GM21526 (cell line): ENCODE data around the gene CRISPLD2.

Source experiments
- ATAC-seq: cut with Tn5 transposase; IDR thresholded peaks from one replicate; pipeline ENCODE4 v1.9.1; 2021; ENCODE audit warnings: moderate library complexity; ENCODE audit not compliant: unreplicated experiment, low FRiP score

Gene CRISPLD2

GRCh38 chr16:84899414-84899813, 79.6 kb downstream of the CRISPLD2 start:
- no peak for ATAC-seq

DNA sequence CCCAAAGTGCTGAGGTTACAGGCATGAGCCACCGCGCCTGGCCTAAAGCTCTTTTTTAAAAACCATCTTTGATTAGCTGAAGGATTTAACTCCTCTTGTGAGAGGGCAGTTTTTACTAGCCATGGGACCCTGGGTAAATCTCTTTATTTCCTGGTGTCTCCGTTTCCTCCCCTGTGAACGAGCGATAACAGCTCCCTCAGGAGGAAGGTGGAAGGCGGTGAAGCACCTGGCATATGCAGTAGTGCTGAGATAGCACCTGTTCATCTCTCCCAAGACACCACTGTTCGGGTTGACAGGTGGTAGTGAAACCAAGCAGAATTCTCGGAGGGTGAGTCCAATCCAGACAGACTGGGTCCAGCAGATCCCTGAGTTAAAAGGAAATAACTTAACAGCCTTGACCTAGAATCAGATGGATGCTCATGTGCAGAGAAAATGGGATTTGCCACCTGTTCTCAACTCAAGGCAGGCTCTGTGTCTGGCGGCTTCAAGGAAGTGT, 86.2 kb downstream of the CRISPLD2 start:
- ATAC-seq = no peak

GRCh38 chr16:84907051-84907450, 87.3 kb downstream of the CRISPLD2 start:
- ATAC-seq = no peak

DNA sequence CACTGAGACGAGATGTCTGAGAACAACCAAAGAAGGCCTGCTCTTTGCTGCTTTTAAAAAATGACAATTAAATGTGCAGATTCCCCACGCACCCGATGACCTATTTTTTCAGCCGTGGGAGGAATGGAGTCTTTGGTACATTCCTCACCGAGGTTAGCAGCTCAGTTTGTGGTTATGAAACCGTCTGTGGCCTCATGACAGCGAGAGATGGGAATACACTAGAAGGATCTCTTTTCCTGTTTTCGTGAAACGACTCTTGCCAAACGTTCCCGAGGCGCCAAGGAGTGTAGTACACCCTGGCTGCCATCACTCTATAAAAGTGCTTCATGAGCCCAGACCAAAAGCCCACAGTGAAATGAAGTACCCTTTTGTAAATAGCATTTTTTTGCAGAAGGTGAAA, 87.8 kb downstream of the CRISPLD2 start:
- ATAC-seq = no peak

DNA sequence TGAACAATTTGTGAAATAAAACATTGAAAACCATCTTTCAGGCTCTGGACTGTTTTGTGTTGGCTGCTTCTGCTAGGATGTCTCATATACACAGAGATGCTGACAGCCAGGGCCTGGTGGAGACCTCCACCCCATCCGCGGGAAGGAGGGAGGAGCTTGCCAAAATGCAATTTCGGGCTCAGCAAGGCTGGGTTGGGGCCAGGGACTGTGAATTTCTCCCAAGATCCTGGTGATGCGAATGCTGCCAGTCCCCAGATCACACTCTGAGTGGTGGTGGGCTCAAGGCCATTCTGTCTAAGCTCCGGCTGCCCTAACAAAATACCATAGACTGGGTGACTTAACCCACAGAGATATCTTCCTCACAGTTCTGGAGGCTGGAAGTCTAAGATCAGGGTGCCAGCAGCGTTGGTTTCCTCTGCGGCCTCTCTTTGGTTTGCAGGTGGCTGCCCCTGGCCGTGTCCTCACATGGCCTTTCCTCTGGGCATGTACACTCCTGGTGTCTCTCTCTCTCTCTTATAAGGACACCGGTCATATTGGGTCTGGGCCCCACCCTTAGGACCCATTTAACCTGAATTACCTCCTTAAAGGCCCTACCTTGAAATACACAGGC, 89.8 kb downstream of the CRISPLD2 start:
- ATAC-seq = no peak

GRCh38 chr16:84911486-84912216, 91.9 kb downstream of the CRISPLD2 start:
- no peak for ATAC-seq

DNA sequence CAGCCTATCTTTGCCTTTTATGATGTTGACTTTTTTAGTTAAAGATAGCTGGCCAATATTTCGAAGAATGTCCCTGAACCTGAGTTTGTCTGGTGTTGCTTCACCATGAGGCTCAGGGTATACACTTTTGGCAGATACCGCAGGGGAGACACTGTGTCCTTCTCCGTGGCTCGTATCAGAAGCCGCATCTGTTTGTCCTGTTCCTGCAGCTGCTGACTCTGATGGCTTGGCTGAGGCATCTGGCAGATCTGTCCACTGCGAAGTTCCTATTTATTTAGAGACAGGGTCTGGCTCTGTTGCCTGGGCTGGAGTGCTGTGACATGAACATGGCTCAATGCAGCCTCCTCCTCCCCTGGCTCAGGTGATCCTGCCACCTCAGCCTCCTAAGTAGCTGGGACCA, 93.5 kb downstream of the CRISPLD2 start:
- ATAC-seq = no peak

DNA sequence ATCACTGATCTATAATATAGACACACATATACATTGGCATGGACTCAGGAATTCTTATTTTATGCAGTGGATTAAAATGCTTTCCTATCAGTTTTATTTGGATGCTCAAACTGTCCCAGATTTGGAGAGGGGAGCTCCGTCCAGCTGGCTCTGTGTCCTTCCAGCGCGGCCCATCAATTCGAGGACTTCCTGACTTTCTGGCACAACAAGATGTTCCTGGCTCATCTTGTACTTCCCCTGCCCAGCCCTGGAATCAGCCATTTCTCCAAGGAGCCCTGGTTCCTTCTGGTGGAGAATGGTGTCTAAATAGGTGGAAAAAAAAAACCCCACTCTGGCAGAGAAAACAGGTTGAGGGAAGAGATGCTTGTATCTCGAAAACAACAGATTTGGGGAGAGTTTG, 94.5 kb downstream of the CRISPLD2 start:
- ATAC-seq = no peak

DNA sequence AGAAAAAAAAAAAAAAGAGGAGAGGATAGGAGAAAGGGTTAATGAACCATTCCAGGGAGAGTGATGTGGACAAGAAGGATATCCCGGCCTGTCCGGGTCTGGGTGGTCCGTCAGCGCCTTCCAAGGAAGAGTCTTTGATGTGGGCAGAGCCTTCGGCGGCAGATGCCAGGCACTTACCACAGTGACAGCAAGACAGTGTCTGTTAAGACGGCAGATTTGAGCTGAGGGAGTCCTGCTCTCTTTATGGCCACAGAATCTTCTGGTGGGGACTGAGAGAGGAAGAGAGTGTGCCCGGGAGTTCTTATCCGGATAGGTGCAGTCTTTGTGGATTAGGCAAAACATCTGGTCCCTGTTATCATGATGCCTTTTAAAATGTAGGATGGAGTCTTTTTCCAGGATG, 96.4 kb downstream of the CRISPLD2 start:
- no peak for ATAC-seq

- no peak for ATAC-seq
These were observed 97.1 kb downstream of the CRISPLD2 start for GRCh38 chr16:84916850-84917249.

DNA sequence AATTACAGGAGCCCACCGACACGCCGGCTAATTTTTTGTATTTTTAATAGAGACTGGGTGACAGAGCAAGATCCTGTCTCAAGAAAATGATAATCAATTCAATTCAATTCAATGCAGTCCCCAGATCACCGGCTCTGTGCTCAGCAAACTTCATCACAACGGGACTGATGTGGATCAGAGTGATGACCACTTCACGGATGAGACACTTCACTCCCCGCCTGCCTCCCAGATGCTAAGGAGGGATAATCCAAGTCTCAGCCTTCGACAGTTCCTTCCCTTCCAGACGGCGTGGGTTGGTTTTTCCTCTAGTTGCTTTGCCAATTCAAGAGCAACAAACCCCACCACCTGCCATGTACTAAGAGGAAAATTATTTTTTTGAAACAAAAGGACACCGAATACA, 97.7 kb downstream of the CRISPLD2 start:
- ATAC-seq = no peak

GRCh38 chr16:84918006-84918909, 98.5 kb downstream of the CRISPLD2 start:
- no peak for ATAC-seq

GRCh38 chr16:84919269-84919668, 99.5 kb downstream of the CRISPLD2 start:
- ATAC-seq = no peak

DNA sequence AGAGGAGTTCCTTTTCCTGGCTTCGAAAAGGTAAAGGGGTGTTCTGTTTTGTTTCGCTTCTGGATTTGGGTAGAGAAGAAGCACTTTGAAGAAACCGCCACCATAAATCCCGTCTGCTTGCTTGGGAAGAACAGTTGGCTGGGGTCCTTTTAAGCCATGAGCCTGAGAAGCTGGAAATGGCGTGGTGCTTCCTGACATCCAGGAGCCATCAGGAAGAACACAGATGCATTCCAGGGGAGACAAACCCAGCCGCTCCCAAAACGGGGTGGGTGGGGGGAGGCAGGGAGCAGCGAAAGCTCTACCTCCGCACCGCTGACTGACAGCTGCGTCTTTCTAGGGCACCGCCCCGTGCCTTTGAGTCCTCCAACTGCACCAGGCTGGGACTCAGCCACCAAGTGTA, 99.9 kb downstream of the CRISPLD2 start:
- no peak for ATAC-seq

- ATAC-seq = no peak
These were observed 100.5 kb downstream of the CRISPLD2 start for GRCh38 chr16:84920333-84920732.

DNA sequence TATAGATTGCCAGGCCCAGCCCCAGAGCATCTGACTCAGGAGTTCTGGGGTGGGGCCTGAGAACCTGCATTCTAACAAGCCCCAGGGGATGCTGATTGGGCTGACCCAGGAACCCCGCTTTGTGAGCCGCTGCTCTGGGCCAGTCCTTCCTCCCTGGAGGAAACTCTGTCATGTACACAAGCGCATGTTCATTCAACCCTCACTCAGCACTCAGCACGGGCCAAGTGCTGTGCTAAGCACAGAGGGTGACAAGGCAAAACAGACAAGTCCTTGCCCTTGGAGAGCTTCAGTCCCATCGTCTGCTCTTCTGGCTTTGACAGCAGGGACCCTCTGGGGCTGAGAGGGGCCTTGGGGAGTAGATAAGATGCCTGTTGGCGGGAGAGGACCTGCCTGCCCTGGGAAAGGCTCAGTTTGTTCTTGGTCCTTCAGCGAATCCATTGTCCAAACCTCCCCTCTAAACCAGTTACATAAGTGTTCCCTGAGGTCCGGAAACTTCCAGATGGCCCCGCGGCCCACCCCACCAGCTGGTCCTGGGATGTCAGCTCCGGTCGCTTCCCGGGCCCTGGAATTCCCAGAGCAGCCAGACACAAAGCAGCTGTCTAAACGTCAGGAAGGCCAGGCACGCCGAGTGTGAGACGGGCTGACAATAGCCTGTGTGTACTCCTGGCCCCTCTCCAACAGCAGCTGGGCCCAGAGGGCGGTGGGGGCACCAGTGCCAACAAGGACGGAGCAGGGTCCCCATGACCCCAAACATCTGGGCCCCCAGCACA, 102.8 kb downstream of the CRISPLD2 start:
- no peak for ATAC-seq

DNA sequence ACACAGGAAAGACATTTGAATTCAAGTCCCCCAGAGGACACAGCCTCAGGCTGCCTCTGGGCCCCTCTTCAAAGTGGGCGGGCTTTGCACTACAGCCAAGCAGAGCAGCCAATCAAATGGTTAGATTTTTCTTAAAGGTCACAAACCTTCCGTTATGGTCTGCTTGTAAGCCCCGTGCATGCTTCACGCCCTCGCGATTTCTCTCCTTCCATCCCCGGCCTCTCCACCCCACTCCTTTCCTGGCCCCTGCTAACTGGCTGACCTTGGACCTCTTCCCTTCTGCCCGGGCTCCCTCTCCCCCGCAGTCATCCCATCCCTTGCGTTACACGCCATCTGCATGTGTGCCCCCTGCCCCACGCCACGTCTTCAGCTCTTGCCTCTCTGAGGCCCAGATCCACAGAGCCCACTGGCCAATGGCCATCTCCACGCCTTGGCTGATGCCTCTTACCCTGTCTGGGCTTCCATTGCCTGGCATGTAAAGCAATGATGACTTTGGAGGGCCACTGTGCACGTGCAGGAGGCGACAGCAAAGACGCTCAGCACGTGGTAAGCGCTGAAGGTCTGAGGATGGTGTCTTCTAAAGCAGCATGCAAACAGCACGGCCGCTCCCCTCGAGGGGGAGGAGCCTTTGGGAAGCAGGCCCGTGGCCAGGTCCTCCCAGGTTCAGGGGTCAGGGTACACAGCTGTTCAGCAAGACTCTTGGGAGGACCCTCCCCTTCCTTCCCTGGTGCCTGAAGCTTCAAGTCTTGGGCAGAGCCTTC, 104.7 kb downstream of the CRISPLD2 start:
- ATAC-seq = no peak

DNA sequence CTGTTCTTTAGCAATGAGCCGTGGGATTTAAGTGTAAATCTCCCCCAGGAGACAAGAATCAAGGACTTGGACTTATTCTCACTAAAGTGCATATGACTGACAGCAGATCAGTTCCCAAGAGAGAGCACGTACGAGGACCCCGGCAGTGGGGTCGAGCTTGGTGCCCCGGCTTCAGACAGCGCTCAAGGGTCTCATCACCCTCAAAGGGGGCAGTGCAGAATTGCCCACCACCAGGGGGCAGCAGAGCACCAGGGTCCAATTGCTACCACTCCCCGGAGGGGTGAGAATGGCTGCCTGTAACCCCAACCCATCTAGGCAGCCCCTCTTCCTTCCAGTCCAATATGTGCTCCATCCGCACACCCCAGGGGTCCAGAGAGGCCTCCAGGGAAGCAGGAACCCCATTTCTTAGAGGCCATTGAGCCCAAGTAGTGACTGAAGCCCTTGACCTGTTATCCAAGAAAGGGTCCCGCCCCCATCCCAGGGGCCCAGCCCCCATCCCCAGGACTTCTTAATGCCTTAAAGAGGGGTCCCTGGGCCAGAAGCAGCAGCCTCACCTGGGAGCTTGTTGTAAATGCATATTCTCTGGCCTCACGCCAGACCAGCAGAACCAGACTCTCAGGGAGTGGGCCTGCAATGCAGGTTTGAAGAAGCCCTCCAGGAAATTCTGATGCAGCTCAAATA, 105.4 kb downstream of the CRISPLD2 start:
- ATAC-seq = no peak

DNA sequence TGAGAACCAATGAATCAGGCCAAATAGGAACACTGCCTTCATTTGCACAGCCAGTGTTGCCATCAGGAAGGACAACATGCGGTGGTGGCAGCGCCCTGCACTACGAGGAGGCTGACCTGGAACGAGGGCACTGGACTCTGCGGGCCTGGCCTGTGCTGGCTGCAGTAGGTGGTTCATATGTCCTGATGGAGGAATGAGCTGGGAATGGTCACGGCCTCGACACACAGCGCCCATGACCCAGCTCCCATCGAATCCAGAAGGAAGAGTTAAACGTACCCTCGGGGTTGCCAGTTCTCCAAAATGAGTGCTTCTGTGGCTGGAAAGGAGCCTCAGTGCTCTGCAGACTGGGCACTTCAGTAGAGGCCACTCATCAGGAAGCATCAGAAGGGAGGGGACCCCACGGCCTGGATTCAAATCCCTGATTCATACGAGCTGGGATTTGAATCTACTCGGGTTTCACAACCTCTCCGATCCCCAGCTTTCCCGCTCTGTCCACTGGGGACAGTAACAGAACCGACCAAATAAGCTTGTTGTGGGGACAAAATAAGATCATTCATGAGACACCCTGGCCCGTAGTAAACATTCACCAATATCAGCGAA, 106.1 kb downstream of the CRISPLD2 start:
- no peak for ATAC-seq
